HS-27A (cell line): Measurements from ENCODE around the gene AMER3.

Source experiments
- DNase-seq: peaks from one replicate; pipeline ENCODE4 v3.0.0-alpha.2; 2012; ENCODE audit warnings: low read depth, missing footprints

Gene AMER3

DNA sequence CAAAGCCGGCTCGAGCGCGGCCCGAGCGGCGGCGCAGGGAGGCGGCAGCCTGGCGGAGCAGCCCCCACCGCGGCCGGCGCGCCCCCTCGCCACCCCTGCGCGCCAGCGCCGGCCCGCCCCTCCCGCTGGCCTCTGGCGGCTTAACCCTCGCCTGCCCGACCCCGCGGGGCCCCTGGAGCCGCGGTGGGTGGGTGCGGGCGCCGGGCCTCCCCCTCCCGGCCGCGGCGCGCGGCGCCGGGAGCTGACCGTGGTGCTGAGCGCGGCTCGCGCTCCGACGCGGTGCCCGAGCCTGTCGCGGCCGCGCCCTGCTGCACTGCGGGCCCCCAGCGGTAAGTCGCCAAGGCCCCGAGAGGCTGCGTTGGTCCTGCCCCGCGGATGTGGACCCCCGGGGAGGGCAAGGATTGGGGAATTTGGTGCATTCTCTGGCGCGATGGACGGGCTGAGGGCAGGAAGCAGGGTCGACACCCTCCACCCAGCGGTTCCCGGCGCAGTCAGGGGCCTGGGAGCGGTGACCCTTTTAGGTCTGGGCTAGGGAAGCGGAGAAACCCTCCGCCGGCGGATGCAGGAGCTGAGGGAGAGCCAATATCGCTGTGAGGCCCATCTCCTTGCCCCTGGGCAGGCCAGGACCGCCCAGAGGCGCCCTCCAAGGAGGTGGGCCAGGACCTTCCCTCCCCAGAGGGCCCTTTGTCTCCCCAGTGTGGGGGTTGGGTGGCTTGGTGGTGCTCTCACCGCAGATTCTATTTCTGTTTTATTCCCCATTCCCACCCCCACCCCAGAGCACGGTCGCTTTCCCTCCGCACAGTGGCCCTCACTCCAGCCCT is 923 bp downstream of the AMER3 start:
- DNase-seq, result no peak

DNA sequence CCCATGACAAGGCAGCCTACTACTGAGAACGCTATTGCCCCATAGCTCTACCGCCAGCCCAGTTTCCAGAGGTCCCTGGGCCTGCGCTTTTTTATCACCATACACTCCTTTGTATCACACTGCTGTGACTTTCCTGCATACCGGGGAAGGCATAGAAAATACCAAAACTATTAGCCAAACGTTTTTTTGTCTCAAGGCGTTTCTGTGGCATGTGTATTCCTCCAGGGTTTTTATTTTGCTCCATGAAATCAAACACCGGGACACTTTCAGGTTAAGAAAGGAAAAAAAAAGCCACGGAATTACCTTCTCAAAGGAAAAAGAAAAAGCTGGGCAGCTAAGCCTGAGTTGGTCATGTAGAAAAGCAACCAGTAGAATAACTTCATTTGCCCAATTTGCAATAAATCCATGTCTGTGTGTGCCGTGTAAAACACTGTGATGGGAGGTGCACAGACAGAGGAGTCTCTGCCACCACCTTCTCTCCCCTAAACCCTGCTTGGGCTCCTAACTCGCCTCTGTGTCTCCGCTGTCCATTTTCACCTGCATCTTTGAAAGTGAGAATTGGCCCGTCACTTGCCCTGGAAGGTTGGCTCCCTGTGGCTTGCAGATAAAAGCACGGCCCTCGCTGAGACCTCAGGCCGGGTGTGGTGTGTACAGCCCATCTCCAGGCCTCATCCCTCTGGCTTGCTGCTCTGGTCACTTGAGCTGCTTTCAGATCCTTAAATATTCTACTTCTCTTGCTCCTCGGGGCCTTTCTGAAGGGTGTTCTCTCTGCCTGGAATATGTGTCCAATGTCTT is 1.7 kb downstream of the AMER3 start:
- no peak for DNase-seq

DNA sequence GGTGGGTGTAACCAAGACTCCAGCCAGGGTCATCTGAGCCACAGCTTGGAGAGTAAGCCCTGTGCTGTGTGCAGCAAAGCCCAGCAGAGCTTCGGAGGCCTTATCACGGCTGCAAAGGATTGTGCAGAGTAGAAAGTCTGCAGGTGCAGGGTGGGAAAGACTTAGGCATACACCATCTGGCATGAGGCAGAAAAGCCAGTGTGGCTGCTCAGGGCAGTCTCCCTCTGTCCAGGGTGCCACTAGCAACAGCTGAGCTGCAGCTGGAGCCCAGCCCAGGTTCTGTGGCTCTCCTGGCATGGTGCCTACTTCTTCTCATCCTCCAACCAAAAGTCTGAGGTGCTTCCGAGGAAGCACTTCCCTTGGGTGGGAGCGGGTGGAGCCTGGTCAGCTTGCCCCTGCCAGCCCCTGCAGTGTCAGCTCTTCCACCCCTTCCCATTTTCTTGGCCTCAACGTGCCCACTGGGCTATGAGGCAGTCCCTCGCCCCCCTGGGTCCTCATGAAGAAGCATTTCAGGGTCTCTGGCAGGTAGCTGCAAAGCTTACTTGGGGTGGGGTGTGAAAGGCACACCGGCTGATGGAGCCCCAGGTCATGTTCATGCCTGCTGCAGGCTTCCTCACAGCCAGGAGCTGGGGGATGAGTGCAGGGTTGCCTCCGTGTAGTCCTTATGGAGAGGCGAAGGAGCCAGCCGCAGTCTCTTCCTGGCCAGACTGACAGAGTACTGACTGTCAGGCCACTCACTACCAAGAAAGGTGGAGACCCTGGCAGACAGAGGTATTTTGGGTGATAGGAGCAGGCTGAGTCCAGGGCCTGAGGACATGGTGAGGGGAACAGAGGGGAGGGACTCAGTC is 4.8 kb downstream of the AMER3 start:
- DNase-seq, result no peak

DNA sequence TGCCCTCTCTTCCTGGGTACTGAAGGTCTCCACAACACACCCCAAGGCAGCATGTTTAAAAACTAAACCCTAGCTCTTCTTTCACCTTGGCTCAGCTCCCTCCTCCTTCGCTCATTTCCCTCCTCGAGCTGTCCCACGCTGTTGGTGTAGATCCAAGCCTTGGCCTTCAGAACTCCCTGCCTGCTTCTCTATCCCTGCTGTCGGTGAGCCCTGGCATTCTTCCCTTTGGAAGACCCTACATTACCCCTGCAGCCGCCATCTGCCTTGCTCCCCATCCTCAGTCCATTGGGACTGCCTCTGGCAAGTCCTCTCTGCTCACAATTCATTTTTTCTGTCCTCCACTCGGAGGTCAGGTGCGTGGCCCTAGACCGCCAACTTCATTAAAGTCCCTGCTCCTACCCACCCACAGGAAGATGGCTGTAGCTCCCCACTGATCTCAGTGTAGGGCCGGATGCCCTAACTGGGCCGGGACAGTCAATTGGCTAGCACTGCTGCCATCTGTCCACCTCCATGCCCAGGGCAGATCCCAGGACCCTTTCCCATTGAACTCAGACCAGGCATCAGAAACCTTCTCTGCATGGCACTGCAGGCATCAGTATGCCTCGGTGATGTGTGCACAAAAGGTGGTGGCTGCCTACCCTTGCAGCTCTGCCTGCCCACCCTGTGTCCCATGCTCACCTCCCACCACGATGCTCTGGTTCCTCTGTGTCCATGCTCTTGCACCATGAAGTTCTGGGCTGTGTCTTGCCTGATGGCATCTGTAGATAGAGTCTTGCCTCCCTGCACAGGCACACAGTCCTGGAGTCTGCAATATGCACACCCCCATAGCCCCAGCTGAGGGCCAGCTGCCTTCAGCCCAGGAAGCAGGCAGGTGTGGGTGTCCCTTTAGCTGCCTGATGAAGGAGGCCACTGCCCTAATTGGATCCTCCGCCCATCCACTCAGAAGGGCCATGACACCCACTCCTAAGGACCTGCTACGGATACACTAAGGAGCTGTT is 5.7 kb downstream of the AMER3 start:
- no peak for DNase-seq

DNA sequence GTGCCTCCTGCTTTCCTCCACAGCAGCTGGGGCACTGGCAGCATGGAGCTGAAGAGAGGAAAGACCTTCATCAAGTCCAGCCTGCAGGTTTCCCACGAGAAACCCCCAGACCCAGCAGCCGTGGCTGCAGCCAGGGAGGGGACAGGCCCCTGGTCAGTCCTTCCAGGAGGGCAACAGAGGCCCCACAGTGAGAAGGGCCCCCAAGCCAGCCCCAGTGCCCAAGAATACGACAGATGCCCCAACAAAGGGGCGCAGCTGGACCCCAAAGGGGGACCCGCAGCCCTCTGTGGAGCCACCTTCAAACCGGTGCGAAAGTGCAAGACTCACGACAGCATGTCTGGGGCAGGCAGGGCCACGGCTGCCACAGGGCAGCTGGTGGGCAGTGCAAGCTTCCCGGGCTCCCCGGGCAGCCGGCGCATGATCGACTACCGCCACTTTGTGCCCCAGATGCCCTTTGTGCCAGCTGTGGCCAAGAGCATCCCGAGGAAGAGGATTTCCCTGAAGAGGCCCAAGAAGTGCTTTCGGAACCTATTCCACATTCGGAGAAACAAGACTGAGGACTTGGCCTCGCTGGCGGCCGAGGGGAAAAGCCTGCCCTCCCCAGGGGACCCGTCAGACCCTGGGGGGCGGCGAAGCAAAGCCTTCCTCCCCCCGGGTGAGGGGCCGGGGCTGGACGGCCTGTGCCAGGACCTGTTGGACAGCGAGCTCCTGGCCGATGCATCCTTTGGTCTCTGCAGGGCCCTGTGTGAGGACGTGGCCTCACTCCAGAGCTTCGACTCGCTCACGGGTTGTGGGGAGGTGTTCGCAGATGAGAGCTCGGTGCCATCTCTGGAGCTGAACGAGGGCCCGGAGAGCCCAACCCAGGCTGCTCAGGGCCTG is 6.9 kb downstream of the AMER3 start:
- no peak for DNase-seq

DNA sequence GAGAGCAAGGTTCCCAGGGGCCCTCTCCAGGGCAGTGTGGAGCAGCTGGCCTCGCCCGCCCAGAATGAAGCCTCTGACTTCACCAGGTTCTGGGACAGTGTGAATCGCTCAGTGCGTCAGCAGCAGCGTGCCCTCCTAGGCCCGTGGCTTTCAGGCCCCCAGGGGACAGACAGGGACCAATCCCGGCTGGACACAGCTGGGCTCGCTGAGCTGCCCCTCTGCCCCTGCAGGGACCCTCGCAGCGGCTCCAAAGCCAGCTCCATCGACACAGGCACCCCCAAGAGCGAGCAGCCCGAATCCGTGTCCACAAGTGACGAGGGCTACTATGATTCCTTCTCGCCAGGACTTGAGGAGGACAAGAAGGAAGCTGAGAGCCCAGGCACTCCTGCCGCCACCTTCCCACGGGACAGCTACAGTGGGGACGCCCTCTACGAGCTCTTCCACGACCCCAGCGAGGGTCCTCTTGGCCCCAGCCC is 7.6 kb downstream of the AMER3 start:
- DNase-seq, result no peak

DNA sequence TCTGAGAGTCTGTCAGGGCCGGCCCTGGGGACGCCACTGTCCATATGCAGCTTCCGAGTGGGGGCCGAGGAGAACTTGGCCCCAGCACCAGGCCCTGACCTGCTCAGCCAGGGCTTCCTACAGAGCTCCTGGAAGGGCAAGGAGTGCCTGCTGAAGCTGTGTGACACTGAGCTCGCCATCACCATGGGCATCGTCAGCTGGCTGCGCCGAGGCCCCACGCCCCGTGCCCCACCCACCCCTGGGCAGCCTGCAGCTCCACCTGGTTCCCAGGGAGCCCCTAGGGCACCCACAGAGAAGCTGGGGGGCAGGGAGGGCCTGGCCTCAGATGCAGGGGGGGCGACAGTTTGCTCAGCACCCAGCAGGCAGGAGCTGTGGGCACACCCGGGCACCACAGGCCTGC is 8.1 kb downstream of the AMER3 start:
- no peak for DNase-seq

DNA sequence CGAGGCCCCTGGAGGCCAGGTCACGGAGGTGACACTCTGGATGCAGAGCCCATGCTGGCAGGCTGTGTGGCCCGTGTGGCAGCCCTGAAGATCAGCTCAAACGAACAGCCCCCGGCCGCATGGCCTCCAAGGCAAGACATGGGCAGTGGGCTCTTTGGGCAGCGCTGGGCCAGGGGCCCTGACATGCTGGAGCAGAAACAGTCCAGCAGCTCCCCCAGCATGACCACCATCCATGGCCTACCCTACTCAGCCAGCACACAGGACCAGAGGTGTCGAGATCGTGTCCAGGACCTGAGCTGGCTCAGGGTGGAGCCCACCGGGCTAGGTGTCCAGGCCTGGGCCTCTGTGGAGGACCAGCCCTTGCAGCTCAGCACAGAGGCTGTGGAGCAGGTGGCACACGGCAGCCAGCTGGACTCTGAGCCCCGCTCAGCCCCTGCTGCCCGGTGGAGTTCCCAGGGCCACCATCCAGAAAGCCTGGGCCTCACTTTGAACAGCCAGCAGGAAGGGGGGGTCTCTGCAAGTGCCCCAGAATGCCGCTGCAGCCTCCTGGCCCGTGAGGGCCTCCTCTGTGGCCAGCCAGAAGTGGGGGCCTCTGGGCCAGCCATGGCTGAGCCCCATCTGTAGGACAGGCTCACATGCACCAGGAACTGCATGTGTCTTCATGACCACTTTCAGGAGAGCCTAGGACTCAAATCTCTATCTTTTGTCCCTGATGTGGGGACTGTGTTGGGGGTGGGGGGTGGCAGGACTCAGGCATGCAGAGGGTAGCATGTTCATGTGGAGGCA is 8.9 kb downstream of the AMER3 start:
- DNase-seq, result no peak

DNA sequence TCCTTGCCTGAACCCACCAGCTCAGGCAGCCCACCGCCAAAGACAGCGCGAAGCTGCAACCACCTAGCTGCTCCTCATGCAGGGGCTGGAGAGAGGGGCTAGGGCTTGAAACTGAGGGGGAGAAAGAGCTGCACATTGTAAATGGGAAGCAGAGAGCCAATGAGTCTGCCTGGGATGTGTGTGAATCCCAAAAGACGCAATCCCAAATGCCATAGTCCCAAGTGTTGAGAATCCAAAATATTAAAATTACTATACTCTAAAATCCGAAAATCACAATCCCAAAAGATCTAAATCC is 9.4 kb downstream of the AMER3 start:
- no peak for DNase-seq

DNA sequence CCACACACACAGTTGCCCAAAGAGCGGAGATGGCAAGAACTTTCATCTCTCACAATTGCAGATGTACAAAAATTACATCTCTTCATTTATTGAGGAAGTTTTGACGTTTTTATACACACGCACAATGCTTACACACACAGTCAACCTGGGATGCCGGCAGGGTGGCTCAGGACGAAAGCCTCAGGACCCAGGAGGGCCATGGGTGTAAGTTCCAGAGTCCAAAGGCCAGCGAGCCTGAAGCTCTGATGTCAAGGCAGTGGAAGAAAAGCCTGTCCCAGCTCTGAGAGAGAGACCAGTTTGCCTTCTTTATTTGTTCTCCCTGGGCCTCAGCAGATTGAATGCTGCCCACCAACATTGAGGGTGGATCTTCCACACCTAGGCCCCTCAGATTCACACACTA is 10.1 kb downstream of the AMER3 start:
- no peak for DNase-seq

DNA sequence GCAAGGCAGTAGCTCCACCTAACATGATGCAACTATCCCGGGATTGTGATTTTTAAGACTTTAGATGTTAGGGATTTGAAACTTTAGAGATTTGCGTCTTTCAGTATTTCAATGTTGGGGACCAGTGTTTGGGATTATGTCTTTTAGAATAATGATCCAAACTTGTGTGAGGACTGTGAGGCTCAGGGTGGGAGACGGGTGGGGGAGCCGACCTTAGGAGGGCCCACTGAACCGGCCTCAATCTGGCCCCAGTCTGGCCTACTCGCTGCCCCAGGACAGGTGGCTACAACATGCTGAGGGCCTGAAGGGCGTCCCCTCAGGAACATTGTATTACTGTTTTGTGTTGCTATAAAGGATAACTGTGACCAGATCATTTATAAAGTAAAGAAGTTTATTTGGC is 10.7 kb downstream of the AMER3 start:
- no peak for DNase-seq

DNA sequence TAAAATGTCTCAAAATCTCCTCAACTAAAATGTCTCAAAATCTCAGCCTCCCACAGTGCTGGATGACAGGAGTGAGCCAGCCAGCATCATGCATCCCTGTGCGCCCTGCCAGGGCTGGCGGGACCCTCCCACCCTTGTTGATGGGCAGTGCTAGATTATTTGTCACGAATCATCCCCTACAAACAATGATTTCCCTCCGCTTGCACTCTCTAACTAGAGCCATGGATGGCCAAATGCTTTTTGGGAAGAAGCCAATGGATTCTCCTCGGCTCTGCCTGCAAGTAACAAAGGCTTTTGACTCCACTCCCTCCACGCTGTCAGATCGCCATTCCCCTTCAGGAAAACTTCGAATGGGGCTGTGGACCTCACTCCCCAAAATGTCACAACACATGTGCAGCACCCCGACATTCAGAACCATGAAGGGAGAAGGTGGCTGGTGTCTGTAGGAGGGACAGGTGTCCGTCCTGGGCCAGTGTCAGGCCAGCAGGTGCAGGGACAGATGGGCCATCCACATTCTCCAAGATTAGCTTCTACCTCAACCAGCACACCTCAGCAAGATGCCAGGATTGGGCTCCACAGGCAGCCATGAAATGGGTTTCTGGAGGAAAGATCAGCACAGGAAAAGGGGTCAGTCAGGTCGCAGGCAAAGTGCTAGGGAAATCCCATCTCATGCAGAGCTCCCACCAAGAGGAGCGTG is 11.5 kb downstream of the AMER3 start:
- DNase-seq, result no peak

DNA sequence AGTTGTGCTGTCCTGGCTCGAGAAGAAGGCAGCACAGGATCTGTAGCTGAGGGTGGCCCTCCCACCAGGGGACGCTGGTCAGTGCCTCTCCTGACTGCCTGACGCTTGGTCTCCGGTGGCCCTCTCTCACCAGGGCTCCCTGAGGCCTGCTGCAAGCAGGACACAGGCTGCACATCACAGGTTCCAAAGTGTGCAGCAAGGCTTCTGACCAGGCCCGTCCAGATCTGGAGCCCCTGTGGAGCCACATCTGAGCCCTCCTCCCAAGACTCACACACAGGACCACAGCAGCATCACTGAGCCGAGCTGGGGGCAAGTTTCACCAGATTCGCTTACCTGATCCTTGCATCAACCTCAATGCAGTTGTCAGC is 12.1 kb downstream of the AMER3 start:
- DNase-seq, result no peak

DNA sequence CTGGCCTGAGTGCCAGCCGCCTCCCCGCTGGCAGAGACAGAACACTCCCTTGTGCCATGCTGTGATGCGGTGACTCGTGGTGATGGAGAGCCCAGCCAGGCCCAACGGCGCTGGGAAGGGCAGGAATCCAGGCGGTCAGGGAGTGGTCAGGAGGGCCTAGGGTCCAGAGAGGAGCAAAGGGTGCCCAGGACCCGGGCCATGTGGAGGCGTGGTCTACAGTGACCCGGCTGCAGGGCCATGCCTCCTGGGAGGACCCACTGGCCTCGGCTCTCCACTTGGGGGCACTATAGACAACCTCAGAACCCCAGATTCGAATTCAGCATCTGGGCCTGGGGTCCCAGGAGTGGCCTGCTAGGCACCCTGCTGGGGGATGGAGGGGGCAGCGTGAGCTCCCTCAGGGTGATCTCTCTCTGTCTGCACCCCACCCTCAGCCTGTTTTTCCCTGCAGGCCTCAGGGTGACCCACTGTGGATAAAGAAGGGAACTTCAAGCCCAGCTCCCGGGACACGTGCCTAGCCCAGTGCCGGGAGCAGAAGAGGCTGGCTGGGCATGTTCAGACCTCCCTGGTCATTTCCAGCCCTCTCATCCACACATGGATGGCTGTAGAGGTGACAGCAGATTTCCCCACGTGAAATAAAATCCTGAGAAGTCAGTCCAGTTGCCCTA is 13.0 kb downstream of the AMER3 start:
- no peak for DNase-seq

DNA sequence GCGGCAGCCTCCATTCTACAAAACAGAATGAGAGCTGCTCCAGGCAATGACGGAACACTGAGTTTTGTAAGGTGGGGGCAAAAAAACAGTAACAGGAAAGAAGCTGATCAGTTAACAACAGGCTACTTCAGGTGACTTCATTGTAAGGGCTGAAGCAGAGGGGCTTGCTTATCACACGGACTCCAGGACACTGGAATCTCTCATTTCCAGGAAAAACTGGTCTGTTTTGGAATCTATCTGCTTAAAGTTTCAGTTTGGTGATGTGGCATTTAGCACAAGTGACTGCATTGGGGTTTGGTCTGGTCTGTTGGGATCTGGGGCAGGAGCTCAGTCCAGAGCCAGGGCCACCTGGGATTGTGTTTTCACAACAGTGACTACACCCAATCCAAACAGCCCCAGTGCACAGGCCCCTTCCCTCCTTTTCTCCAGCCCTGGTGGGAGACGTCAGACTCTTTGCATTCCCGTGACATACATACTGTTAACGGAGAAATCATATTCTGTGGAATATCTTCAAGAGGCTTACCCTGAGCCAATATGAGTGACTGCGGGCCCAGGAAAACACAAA is 14.1 kb downstream of the AMER3 start:
- no peak for DNase-seq

DNA sequence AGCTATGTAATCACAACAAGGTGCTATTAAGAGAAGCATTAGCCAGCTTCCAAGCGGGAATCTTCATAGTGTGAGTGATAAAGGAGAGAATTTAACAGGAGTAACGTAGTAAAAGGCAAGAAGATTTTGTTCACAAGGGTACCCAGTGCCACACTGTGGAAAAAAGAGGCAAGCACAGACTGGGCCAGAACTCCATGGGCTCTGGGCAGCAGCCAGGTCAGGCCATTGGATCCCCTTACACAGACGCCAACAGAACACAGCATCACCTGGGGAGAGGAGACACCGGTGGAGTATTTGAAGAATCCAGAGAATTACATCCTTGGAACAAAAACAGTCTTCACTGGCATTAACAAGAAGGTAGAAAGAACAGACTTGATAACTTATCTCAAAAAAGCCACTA is 21.2 kb downstream of the AMER3 start:
- DNase-seq, result no peak

DNA sequence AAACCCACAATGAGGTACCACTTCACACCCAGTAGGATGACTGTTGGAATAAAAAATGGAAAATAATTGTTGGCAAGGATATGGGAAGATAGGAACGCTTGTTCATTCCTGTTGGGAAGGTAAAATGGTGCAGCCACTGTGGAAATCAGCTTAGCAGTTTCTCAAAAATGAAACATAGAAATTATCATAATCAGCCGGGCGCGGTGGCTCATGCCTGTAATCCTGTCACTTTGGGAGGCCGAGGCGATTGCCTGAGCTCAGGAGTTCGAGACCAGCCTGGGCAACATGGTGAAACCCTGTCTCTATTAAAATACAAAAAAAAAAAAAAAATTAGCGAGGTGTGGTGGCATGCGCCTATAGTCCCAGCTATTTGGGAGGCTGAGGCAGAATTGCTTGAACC is 23.4 kb downstream of the AMER3 start:
- DNase-seq, result no peak

DNA sequence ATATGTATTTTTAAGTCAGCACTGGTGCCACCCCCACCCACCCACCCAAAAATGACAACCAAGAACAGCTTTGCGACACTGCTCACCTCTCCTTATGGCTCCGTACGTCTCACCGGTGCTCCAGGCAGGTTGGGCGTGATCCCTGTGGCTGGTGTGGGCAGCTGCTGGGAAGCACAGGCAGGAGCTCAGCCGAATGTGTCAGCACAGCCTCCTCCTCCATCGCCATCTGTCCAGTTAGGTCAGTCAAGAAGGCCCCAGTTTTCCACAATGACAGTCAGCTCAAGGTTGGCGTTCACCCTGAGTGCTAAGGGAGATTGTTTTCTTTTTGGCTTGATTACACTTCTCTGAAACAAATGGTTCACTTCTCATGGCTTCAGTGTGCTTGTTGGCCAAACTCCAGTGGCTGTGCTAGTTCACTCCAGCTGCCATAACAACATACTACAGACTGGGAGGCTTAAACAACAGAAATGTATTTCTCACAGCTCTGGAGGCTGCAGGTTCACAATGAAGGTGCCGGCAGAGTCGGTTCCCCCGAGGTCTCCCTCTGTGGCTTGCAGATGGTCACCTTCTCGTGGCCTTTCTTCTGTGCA is 30.2 kb downstream of the AMER3 start:
- no peak for DNase-seq
